Measurements from ENCODE around the gene MMP25.

- TF ChIP-seq CTCF (IDR thresholded peaks at IDR 0.05) (no peak), ZFX (IDR thresholded peaks at IDR 0.05; ENCODE audit: borderline replicate concordance) (no peak)
Observed at GRCh38 chr16:3036726-3037315, 9.5 kb upstream of the MMP25 start, which contains the start of gene BICDL2.

Measured in 22Rv1 (cell line).